ENCODE measurements around the gene ATP2A1. TPM values are rescaled to one million over a fixed set of nuclear protein-coding genes. Genes with fewer than 3 reads are reported as not detected.

ATP2A1 gene
- total RNA-seq, 1 experiment from 2014 or later: 10.3 TPM

DNA sequence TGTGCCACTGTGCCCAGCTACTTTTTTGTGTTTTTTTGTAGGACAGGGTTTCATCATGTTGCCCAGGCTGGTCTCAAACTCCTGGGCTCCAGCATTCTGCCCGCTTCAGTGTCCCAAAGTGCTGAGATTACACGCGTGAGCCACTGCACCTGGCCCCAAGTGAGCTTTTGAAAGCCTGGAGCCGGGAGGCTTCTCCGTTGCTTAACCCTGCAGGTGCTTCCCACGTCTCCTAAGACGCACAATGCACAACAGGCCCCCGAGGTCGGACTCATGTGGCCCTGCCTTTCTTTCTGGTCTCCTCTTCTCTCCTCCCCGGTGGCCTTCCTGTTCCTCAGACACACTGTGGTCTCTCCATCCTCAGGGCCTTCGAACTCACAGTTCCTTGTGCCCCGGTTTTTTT is 34.3 kb downstream of the ATP2A1 start:
- no peak for DNase-seq (ENCODE audit: low read depth, low spot score)
- H3K27me3 ChIP-seq (ENCODE audit: insufficient read depth, low read length): no peaks in the 10 kb centered on the region
- no peak overlapping the region for H3K4me2 ChIP-seq (ENCODE audit: low read length)
- no TSS peak for BruUV-seq (replicated peaks)
- H3K79me2 ChIP-seq (ENCODE audit: insufficient read depth, low read length): no peaks in the 10 kb centered on the region
- CTCF ChIA-PET: interaction anchor here (1.1 to 1.2 kb wide), 2 partner anchors 11 to 33 kb away, joined by 4 to 5 read pairs; no protein-coding TSS in a partner anchor
- 0 out of 2 replicates have a peak overlapping the region, but pooled peaks have one; percentile 11 for H3K9ac ChIP-seq (ENCODE audit: low read length)
- H4K20me1 ChIP-seq (ENCODE audit: insufficient read depth): no peaks in the 10 kb centered on the region
- no peak overlapping the region for H3K4me3 ChIP-seq (replicated peaks in 1 of 2; ENCODE audit: low read depth in 1 of 2, low read length in 2 of 2)
- POLR2A ChIA-PET: interaction anchor here (0.7 kb wide), 1 partner anchor 19 kb away, joined by 3 read pairs; no protein-coding TSS in a partner anchor
- no peak overlapping the region for H2AFZ ChIP-seq (ENCODE audit: low read depth, low read length, poor library complexity, severe bottlenecking)
- TF ChIP-seq, protein P1, sequence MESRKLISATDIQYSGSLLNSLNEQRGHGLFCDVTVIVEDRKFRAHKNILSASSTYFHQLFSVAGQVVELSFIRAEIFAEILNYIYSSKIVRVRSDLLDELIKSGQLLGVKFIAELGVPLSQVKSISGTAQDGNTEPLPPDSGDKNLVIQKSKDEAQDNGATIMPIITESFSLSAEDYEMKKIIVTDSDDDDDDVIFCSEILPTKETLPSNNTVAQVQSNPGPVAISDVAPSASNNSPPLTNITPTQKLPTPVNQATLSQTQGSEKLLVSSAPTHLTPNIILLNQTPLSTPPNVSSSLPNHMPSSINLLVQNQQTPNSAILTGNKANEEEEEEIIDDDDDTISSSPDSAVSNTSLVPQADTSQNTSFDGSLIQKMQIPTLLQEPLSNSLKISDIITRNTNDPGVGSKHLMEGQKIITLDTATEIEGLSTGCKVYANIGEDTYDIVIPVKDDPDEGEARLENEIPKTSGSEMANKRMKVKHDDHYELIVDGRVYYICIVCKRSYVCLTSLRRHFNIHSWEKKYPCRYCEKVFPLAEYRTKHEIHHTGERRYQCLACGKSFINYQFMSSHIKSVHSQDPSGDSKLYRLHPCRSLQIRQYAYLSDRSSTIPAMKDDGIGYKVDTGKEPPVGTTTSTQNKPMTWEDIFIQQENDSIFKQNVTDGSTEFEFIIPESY (IDR thresholded peaks at IDR 0.05; ENCODE audit: extremely low read depth, insufficient replicate concordance, low read length): no peak
- no peaks in the 10 kb centered on the region for H3K9me3 ChIP-seq (ENCODE audit: control insufficient read depth in 1 of 2, insufficient read depth in 1 of 2, low read depth in 1 of 2, low read length in 2 of 2)
- intact Hi-C loops (cut with micrococcal nuclease): loop anchor here (5.0 kb wide), 1 partner anchor 35 kb away; the partner anchor contains the start of gene ATP2A1
- no peaks in the 10 kb centered on the region for H3K9me2 ChIP-seq (ENCODE audit: insufficient read depth)
- H3K27ac ChIP-seq (ENCODE audit: low read depth, low read length): 0 out of 2 replicates have a peak overlapping the region, but pooled peaks have one; percentile 35
- no peaks in the 10 kb centered on the region for H3K36me3 ChIP-seq (ENCODE audit: control insufficient read depth in 1 of 2, insufficient read depth in 2 of 2, low read length in 2 of 2)
- RAD21 ChIA-PET (ENCODE audit: low non-redundant PET in 1 of 2, low total read pairs in 2 of 2, uncharacterized antibody in 2 of 2, unreplicated experiment in 2 of 2): interaction anchor here in 1 of 2 experiments (1.4 kb wide), 1 partner anchor 33 kb away, joined by 3 read pairs; no protein-coding TSS in a partner anchor
- no peak for ATAC-seq
- H3K4me1 ChIP-seq (ENCODE audit: control insufficient read depth in 1 of 2, insufficient read depth in 2 of 2, low read length in 2 of 2): peaks cover 20 to 35% of the 10 kb centered on the region in 2 experiments

DNA sequence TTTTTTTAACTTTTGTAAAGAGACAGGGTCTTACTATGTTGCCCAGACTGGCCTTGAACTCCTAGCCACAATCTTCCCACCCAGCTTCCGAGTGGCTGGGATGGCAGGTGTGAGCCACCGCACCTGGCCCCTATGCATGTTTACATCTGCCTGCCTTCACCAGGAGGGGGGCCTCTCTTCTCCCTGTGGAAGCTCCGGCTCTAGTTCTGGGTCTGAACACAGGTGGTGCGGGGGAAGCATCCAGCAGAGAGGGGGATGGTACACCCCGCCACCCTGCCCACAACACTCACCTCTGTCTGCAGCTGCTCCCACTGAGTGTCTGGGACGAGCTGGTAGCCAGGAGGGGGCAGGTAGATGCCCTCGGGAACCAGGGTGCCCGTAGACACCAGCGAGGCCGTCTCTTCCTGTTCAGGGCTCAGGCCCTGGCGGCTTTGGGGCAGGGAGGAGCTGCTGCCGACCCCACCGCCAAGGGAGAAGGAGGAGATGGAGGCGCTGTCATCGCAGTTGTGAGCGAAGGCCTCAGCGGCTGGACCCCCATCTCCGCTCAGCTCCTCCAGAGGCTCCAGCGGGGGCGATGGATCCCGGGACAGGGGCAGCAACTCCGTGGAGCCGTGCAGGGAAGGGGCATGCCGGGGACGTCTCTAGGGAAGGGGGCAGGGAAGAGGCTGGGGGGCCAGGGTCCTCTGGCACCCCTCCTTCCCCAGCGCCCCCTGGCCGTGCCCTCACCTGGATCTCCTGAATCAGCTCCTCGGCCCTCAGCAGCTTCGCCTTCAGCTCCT is 35.8 kb downstream of the ATP2A1 start:
- ChIA-PET POLR2A (no interaction called here), RAD21 (ENCODE audit: low non-redundant PET in 1 of 2, low total read pairs in 2 of 2, uncharacterized antibody in 2 of 2, unreplicated experiment in 2 of 2) (no interaction called here), CTCF (interaction anchor here (0.7 kb wide), 1 partner anchor 895 kb away, joined by 4 read pairs; no protein-coding TSS in a partner anchor)
- Histone ChIP-seq H3K79me2 (ENCODE audit: insufficient read depth, low read length) (no peaks in the 10 kb centered on the region), H4K20me1 (ENCODE audit: insufficient read depth) (no peaks in the 10 kb centered on the region), H3K36me3 (ENCODE audit: control insufficient read depth in 1 of 2, insufficient read depth in 2 of 2, low read length in 2 of 2) (peaks cover 2 to 4% of the 10 kb centered on the region in 2 experiments; a peak in 1 of 4 replicates), H3K9ac (ENCODE audit: low read length) (no peak overlapping the region), H3K9me3 (ENCODE audit: control insufficient read depth in 1 of 2, insufficient read depth in 1 of 2, low read depth in 1 of 2, low read length in 2 of 2) (no peaks in the 10 kb centered on the region), H3K4me2 (ENCODE audit: low read length) (no peak overlapping the region), H3K27me3 (ENCODE audit: insufficient read depth, low read length) (no peaks in the 10 kb centered on the region), H3K4me3 (replicated peaks in 1 of 2; ENCODE audit: low read depth in 1 of 2, low read length in 2 of 2) (no peak overlapping the region), H3K9me2 (ENCODE audit: insufficient read depth) (no peaks in the 10 kb centered on the region), H3K27ac (ENCODE audit: low read depth, low read length) (no peak overlapping the region), H2AFZ (ENCODE audit: low read depth, low read length, poor library complexity, severe bottlenecking) (no peak overlapping the region), H3K4me1 (ENCODE audit: control insufficient read depth in 1 of 2, insufficient read depth in 2 of 2, low read length in 2 of 2) (peaks cover 20 to 35% of the 10 kb centered on the region in 2 experiments)
- BruUV-seq (replicated peaks): no TSS peak
- TF ChIP-seq ELF1 (IDR thresholded peaks at IDR 0.05; ENCODE audit: borderline replicate concordance, low read depth): no peak
- TF ChIP-seq, protein P1 (IDR thresholded peaks at IDR 0.05; ENCODE audit: extremely low read depth, insufficient replicate concordance, low read length): no peak
- ATAC-seq (no peak), DNase-seq (ENCODE audit: low read depth, low spot score) (no peak)
- intact Hi-C loops (cut with micrococcal nuclease): loop anchor here (5.0 kb wide), 1 partner anchor 37 kb away; the partner anchor contains the start of gene ATP2A1

Measured in HCT116 (cell line).